ENCODE data around the gene ANO10.
"Not testable (repeated sequence)": the region's sequence is repeated elsewhere in the genome, so short reads cannot be mapped to it uniquely, and the experiment has no call there.

Gene ANO10

DNA sequence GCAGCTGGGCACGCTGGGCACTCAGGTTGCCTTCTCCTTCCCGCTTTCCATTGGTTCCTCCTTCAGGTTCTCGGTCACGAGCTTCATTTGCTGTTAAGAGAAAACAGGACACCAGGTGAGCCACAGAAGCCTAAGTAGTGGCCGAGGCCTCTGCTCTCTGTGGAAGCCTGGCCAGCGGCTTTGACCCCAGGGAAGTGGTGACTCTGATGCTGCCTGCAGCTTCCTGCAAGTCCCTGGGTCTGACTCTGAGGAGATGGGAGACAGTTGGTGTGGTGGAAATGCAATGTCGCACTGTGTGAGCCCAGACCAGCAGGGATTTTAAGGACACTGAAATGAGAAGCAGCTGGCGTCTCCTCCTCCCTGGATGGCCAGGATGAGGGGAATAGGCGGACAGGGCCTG, 254.9 kb downstream of the ANO10 start:
- DNase-seq: no peak

DNA sequence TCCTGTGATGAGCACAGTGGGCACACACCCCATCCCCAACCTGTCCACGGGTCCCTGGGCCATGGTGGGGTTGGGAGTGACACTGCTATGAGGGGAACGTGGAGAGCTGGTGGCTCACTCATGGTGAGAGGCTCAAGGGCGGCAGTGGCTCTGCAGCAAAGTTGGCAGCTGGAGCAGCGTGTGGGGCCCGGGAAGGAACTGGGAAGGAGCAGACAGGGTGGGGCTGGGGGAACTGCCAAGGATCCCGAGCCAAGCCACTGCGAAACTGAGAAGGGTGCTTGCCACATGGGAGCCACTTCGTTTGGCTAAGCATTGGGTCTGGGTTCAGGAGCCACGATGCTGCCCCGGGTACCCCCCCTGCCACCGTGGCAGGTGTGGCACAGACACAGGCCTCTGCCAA, 255.3 kb downstream of the ANO10 start:
- no peak for DNase-seq

DNA sequence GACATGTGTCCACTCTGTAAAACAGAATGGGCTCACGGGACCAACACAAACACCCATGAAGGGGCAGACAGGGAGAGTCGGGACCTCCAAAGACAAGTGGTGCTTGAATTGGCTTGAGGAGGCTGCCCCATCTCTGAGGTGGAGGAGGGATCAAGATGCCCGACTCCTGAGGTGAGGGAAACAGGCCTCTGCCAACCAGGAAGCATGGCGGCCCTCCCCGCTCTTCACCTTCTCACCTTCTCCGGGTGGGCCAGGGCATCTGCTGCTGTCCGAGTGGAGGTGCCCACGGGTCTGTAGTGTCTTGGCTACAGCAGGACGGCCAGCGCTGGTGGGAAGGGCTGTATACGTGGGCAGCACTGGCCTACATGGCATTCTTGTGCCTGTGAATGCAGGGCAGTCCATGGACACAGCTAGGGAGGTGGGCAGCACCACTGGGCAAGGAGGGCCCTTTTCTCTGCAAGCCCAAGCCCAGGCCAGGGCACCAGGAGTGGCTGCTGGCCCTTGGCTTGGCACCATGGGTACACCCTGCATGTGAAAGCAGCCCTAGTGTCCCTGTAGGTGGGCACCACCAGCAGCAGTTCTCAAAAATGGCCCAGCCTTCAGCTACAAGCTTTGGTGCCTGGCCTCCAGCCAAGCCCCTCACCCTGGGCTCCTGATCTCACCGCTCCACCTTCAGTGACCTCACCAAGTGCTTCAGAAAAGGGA, 256.1 kb downstream of the ANO10 start:
- no peak for DNase-seq

DNA sequence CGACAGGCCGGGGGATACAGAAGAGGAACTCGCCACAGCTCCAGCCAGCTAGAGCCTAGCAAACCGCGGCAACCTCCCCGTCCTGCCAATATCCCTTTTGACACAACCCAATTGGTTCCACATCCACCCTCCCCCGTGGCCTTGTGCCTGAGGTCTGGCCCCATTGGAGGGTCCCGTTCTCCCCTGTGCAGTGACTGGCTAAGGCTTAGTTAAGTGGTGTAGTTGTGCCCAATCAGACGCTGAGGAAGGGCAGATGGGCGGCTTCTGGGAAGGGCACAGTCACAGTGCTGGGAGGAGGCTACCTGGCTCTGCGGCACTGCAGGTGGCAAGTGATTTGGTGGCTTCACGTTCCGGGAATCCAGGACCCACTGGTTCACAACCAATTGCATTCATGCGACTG, 256.9 kb downstream of the ANO10 start:
- DNase-seq: no peak

DNA sequence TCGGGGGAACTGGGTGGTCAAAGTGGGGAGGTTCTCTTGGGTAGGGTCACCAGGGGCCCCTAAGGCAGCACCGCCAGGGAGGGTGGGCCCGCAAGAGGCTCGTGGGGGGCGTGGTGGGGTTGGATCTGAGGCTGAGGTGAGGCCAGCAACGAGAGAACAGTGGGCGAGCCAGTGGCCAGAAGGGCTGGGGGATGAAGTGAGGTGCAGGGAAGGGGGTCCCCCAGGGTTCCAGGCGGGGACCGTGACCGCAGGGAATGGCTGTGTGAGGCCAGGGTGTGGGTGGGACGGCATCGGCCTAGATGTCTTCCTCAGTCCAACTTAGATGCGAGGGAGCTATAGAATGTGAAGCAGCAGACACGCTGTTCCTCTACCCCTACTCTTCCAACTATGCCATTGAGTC, 257.3 kb downstream of the ANO10 start:
- DNase-seq: no peak

DNA sequence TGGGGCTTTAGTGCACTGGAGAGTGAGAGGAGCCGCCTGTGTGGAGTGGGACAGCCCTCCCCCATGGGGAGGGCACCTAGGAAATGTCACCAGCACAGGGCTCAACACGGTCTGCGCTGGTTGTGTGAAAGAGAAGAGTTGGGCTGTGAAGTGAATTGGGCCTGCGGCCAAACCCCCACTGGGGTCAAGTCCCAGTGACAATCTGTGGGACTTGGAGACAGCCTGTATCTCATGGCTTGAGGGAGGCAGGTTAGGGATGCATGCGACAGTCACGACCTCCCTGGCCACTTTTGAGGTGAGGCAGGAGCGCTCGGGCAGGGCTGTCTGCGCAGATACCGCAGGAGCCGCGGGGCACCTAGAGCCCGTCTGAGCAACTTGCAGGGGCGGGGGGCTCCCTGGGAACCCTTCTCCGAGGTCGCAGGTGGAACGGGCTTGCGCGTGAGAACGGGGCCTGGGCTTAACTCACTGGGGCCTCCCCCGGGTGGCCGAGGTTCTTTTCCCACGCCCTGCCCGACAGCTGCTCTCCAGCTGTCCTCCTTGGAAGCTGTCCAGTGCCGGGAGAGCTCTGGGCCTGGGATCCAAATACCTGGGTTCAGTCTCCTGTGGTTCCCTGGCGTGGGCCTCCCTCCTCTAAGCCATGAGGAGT, 258.1 kb downstream of the ANO10 start:
- no peak for DNase-seq

DNA sequence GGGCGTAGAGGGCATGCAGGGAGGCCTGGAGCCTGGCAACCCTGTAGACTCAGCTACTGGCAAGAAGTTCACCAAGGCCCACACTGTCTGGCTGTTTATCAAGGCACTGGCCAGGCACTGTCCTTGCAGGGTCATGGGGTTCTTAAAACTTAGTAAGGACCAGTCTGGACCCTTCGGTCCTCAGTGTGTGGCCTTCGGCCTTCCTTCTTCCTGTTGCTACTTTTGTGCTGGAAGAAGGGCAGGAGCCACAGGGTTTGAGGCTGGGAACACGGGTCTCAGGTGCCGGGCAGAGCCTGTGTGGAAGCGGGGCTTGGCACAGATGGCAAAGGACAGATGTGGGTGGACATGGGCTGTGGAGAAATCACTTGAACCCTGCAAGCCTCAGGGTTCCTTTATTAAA, 258.9 kb downstream of the ANO10 start:
- no peak for DNase-seq

DNA sequence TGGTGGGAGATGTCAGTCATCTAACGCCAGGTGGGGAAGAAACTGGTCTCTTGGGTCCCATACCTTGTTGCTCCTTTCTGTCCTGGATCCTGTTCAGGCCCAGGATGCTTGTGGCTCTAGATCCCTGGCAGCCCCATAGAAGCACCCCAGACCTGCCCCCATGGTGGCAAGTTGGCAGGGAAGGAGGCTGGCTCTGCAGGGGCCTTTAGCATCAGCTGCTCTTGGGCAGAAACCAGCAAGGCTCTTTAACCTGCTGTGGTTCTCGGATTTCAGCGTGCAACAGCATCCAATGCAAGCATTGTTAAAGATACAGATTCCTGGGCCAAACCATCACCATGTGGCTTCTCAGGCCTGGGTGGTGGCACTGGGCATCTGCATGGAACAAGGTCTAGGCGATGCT, 259.6 kb downstream of the ANO10 start:
- DNase-seq: no peak

DNA sequence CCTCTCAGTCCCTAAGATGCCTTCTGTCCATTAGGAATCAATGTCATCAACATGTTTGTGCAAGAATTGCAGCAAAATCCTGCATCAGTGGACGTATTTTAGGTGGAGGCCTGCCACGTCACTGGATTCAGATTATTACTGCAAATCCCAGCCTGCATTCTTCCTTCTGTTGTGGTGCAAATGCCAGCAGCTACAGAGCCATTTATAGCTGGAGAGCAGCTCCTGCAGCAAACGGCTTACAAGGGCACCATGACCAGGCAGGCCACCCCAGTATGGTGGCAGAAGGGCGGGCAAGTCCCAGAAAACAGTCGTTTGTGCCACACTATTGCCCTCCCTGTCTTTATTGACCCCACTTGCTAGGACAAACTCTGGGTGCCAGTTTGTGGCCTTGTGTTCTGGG, 260.7 kb downstream of the ANO10 start:
- DNase-seq: no peak

DNA sequence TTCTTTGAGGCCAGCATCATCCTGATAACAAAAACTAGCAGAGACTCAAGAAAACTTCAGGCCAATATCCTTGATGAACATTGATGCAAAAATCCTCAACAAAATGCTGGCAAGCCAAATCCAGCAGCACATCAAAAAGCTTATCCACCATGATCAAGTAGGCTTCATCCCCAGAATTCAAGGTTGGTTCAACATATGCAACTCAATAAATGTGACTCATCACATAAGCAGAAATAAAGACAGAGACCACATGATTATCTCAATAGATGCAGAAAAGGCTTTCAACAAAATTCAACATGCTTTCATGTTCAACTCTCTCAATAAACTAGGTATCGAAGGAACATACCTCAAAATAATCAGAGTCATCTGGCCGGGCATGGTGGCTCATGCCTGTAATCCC, 265.8 kb downstream of the ANO10 start:
- DNase-seq: not testable (repeated sequence)

DNA sequence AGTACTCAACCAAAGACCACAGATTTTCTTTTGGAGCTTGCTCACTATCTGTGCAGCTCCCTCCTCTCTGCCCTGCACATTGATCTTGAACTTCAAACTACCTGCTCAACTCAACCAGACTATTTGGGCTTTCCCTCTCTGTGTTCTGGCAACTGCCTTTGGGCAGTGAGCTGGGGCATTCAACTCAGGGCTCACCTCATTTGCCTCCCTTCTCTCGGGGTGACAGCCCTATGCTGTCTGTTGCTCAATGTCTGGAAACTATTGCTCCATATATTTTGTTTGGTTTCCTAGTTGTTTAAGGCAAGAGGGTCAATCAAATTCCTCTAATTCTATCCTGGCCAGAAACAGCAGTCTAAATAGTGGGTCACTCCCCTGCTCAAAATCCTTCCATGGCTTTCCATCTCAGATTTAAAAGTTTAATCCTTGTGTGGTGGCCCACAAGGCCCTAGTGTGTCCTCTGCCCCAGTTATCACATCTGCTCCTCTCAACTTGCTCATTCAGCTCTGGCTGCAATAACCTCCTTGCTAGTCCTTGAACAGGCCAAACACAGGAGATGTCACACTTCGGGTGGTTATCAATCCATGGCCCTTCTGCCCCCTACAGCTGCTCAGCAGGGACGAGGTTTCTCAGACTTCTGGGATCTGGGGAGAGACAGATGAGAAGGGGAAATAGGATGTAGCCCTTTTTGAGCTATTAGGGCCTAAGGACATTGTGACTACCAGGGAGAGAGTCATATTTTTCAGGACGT, 267.7 kb downstream of the ANO10 start:
- DNase-seq: no peak

DNA sequence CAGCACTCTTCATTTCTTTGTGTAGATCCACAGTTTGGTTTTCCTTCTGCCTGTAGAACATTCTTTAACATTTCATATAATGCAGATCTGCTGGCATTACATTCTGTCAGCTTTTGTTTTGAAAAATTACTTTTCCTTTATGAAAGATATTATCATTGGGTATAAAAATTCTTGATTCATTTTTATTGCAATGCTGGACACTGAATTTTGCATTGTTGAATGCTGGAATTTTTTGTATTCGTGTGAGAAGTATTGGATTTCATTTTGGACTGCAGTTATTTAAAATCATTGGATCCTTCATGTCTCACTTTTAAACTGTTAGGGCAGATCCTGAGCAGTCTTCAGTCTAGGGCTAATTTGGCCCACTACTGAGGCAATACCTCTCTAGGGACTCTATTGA, 268.4 kb downstream of the ANO10 start:
- DNase-seq: no peak

DNA sequence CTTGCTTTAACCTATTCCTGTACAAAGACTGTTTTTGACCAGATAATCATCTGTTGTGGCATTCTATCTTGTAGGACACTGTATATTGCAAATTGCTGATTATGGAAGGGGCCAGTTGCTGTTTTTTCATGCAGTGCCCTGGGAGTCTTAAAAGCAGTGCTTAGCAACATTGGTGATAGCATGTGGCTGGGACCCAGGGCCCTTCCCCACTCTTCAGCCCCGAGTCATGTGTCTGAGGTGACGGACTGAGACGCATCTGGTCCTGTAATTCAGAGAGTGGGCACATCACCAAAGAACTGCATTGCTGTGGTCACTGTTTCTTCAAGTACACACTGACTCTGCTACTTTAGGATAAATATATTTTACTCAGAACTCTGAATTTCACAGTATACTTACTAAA, 272.1 kb downstream of the ANO10 start:
- no peak for DNase-seq

DNA sequence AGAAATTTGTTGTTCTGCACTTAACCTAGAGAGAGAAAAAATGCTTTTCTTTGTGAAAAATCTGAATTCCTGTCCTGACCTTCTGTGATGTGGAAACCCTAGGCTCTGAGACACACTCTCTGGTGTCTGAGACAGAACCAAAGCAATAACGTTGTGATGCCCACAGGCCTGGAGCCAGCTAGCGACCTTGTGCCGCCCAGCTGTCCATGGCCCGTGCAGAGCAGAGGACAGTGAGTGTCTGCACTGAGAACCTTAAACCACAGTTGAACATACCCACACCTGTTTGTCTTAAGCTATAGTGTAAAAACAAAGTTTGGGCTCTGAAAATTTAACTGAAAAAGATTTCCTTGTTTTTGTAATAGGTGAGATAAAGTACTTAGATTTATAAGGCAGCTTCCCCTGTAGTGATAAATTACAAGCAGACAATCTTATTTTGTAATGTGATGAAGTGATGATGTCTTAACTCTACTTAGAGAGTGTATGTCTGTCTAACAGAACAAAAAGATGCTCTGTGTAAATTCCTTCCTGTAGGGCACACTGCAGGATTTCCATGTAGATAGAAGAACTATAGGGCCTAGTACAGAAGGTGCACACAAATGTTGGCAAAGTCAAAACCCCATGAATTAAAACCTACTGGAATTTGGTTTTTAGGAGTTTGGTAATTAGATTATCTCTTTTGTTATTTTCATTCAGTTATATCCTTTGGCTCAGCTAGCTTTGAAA, 272.8 kb downstream of the ANO10 start:
- DNase-seq: no peak

DNA sequence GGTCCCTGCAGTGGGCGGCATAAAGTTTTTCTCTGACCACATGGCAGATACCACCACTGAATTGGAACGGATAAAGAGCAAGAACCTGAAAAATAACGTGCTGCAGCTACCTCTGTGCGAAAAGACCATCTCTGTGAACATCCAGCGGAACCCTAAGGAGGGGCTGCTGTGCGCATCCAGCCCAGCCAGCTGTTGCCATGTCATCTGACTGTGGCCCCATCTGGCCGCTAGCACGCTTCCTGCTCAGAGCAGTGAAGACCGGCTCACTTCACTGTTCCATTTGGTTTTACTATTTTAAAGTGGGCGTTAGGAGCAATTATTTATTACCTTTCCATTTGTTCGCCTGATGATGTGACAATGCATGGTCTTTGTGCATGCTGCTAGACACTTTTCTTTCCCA, 273.5 kb downstream of the ANO10 start:
- DNase-seq: no peak

DNA sequence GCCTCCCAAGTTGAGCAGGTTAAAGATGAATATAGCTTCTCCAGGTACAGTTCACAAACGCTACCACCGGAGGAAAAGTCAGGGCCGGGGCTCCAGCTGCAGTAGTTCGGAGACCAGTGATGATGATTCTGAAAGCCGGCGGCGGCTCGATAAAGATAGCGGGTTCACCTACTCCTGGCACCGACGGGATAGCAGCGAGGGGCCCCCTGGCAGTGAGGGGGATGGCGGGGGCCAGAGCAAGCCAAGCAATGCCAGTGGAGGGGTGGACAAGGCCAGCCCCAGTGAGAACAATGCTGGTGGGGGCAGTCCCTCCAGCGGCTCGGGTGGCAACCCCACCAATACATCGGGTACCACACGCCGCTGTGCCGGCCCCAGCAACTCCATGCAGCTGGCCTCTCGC, 274.0 kb downstream of the ANO10 start:
- DNase-seq: no peak

DNA sequence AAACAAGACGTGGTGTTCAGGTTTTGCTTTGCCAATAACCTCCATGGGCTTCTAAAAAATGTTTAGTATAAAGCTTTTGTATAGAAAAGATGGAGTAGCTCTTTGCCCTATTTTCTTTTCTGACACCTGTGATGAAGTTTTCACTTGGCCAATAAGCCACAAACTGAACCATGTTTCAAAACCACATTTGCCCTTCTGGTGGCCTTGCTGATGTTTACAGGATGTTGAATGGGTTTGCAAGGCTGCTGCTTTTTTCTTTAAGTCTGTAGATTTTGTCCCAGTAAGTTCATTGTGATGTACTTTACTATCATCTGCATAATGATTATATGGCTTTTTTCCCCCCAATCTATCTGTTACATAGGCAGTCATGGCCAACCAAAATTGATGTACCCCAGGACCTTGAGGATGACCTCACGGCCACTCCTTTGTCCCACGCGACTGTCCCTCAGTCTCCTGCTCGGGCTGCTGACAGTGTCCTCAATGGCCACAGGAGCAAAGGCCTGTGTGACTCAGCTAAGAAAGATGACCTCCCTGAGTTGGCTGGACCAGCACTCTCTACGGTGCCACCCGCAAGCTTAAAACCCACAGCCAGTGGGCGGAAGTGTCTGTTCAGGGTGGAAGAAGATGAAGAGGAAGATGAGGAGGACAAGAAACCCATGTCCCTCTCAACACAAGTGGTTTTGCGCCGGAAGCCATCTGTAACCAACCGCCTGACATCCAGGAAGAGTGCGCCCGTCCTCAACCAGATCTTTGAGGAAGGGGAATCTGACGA, 274.6 kb downstream of the ANO10 start:
- DNase-seq: no peak

DNA sequence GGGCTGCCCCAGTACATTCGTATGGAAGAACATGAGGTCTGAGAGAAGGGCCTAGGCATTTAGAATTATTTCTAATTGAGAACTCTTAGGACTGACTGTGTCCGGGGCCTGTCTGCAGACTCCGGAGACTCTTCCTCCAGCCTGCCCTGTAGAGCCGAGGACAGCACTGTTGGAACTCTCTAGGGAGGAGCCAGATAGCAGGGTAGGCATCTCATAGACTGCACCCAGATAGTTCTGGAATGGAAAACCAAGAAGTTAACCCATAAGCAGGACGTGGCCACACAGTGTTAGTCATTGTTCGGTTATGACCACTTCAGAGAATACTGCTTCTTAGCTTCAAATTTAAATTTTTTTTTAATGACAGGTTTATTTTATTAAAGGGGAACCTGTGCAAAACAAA, 275.9 kb downstream of the ANO10 start:
- no peak for DNase-seq

DNA sequence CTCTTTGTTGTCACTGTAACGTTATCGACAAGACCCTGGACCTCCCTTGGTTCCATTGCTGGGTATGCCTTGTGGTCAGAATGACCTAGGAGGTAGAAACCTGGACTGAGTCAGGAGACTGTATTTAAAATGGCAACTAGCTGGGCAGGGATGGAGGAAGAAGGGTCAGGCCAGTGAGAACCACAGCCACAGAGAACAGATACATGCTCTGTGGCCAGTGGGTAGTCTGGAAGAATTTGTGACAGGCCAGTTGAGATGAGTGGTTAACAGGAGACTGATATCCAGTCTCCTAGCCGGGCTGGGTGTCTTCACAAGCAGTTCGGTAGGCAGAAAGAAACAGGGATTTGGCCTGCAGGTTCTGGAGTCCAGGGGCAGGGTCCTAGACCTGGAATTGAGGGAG, 276.6 kb downstream of the ANO10 start:
- no peak for DNase-seq

DNA sequence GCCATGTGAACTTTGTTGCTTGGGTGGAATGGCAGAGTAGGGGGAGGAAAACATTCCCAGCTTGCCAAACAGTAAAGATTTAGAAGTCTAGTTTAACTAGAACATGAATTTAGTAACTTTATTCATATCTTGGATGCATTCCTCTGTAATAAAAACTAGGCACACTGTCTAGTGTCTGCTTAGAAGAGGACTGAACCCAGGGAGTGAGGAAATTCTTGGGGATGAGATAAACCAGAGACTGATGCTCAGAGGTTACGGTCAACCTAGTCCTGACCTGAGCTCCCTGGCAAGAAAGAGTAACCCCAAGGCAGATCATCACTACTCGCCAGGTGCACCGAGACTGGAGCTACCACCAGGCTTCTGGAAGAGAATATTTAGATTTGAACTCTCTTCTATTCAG, 277.3 kb downstream of the ANO10 start:
- no peak for DNase-seq

DNA sequence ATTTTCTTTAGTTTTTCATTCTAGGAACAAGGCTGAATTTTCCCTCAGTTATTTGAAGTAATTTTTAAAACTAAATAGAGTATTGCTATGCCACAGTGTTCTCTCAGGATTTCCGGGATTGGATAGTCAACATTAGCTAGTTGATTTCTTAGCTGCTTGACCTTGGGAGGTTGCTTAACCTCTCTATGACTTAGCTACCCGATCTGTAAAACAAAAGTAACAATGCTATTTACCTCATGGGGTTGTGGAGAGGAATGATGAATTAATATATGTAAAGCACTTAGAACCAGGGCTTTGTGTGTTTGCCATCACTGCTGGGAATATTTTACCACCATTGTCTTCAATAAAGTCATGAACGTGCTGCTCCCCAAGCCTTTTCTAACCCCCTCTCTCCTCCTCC, 278.0 kb downstream of the ANO10 start:
- no peak for DNase-seq

DNA sequence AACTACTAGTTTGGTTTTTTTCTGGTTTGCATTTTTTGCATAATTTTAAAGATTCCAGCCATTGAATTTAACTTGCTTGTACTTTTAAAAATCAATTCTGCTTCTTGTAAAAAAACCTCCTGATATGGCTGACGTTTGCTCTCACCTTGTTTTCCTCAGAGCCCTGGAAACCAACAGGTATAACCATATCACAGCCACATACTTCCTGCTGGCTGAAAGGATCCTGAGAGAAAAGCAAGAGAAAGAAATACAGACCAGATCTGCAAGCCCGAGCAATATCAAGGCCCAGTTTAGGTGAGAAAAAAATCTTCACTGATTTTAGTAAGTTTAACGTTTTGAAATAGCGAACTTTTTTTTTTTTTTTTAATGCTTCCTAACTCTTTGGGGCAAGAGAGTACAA, 278.6 kb downstream of the ANO10 start:
- no peak for DNase-seq

DNA sequence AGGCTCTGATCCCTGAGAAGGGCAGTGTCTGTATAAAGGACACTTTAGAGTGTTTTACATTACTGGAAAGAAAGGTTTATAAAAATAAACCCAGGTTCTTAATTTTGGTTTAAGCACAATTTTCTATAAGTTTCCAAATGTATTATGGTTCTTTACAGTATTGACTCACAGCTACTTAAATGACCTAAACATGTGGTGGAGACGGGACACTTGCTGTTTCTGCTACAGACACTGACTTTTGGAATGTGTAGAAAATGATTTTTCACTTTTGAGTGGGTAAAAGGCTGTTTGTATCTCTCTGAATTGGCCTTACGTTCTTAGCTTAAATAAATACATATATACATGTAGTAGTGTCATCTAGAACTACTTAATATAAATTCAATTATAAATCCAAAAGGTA, 280.0 kb downstream of the ANO10 start:
- DNase-seq: no peak
